Measurements from ENCODE around the gene PARN.

Gene PARN, protein sequence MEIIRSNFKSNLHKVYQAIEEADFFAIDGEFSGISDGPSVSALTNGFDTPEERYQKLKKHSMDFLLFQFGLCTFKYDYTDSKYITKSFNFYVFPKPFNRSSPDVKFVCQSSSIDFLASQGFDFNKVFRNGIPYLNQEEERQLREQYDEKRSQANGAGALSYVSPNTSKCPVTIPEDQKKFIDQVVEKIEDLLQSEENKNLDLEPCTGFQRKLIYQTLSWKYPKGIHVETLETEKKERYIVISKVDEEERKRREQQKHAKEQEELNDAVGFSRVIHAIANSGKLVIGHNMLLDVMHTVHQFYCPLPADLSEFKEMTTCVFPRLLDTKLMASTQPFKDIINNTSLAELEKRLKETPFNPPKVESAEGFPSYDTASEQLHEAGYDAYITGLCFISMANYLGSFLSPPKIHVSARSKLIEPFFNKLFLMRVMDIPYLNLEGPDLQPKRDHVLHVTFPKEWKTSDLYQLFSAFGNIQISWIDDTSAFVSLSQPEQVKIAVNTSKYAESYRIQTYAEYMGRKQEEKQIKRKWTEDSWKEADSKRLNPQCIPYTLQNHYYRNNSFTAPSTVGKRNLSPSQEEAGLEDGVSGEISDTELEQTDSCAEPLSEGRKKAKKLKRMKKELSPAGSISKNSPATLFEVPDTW

GRCh38 chr16:14629919-14630619 lies at the start of gene PARN:
PARN (minus strand) TSS chr16:14630260; CDS start chr16:14630125, 135 bp downstream.
- POLR2A ChIA-PET = interaction anchor here (0.6 kb wide), 1 partner anchor 31 kb away, joined by 6 read pairs; no protein-coding TSS in a partner anchor
- no peak for TF ChIP-seq CTCF (IDR thresholded peaks at IDR 0.05; ENCODE audit: control extremely low read depth, extremely low read depth, low read depth, missing control alignments)
- DNase-seq (ENCODE audit: extremely low spot score) = peak; percentile 99
- CTCF ChIA-PET = interaction anchor here (1.1 to 1.4 kb wide), 2 partner anchors 31 to 35 kb away, joined by 3 to 4 read pairs; no protein-coding TSS in a partner anchor

DNA sequence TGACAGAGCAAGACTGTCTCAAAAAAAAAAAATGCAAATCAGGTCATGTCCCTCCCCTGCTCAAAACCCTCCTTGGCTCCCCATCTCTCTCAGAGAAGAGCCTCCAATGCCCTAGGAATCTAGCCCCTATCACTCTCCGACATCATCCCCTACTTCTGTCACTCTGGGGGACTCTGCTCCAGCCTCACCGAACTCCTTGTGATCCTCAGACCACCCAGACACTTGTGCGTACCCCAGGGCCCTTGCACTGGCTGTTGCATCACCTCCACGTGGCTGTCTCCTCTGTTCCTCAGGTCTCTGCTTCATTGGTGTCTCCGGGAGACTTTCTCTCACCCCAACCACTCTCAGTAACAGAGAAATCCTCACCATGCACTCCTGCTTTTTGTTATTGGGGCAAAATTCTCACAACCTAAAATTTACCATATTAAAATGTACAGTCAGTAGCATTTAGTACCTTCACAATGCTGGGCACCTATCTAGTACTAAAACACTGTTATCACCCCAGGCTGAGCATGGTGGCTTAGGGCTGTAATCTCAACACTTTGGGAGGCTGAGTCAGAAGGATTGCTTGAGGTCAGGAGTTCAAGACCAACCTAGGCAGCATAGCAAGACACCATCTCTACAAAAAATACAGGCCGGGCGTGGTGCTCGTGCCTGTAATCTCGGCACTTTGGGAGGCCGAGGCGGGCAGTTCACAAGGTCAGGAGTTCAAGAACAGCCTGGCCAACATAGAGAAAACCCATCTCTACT lies 48.9 kb upstream of the PARN start:
- DNase-seq (ENCODE audit: extremely low spot score) = no peak
- ChIA-PET CTCF (no interaction called here), POLR2A (no interaction called here)
- TF ChIP-seq CTCF (IDR thresholded peaks at IDR 0.05; ENCODE audit: control extremely low read depth, extremely low read depth, low read depth, missing control alignments) = no peak

- CTCF ChIA-PET = no interaction called here
Observed at GRCh38 chr16:14677627-14678026, 47.6 kb upstream of the PARN start.

DNA sequence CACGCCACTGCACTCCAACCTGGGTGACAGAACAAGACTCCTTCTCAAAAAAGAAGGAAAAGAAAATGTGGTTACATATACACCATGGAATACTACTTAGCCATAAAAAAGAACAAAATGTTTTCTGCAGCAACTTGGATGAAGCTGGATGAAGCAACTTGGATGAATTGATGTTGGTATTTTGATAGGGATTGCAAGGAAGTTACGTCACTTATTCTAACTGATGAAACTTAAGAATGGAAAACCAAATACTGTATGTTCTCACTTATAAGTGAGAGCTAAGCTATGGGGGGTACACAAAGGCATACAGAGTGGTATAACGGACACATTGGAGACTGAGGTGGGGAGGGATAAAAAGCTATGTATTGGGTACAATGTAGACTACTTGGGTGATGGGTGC lies 46.6 kb upstream of the PARN start:
- POLR2A ChIA-PET = no interaction called here
- TF ChIP-seq CTCF (IDR thresholded peaks at IDR 0.05; ENCODE audit: control extremely low read depth, extremely low read depth, low read depth, missing control alignments) = no peak
- no peak for DNase-seq (ENCODE audit: extremely low spot score)
- CTCF ChIA-PET = no interaction called here

More at GRCh38 chr16:14677627-14678026, 47.6 kb upstream of the PARN start:
- DNase-seq (ENCODE audit: extremely low spot score) = no peak
- POLR2A ChIA-PET = no interaction called here
- no peak for TF ChIP-seq CTCF (IDR thresholded peaks at IDR 0.05; ENCODE audit: control extremely low read depth, extremely low read depth, low read depth, missing control alignments)

DNA sequence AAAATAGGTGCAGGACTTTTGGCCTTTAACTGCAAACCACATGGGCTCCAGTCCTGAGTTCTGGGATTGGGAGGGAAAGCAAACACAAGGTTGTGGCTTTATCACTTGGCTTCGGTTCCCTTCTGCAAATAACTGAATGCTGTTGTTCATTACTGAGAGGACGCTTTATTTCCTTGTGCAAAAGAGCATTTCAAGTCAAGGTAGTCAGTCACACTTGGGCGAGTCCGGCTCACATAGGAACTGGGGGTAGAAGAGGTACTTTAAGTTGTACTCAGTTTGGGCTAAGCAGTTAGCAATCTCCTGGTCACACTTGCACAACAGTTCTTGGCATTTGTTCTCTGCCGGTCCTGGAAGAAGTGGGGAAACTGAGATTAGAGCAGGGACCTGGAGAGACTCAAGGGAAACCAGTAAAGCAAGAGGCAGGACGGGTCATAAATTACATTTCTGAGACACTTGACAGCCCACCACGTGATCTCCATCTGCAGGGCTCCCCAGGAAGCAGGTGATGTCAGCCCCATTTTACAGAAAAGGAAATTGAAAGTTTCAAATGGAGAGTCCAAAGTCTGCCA lies 42.4 kb upstream of the PARN start:
- CTCF ChIA-PET = no interaction called here

More for the DNA sequence above, 42.4 kb upstream of the PARN start:
- peak; percentile 77 for DNase-seq (ENCODE audit: extremely low spot score)
- no peak for TF ChIP-seq CTCF (IDR thresholded peaks at IDR 0.05; ENCODE audit: control extremely low read depth, extremely low read depth, low read depth, missing control alignments)
- POLR2A ChIA-PET = no interaction called here

Measured in GM10248 (cell line).